Central memory CD8-positive, alpha-beta T cell (primary cell): ENCODE measurements around the gene TMEM176A.
A peak's percentile ranks its signal among the peaks of the same experiment; 100 is the strongest.

ENCODE experiments used
- ATAC-seq: fragments of 150-1000 bp; cut with Tn5 transposase; replicated peaks from 2 replicates; pipeline ENCODE4 v1.10.0; 2022; ENCODE audit warnings: mild to moderate bottlenecking, moderate FRiP score, moderate number of reproducible peaks; ENCODE audit not compliant: poor library complexity, severe bottlenecking; ENCODE audit errors: extremely low read depth
- DNase-seq, 2 donors: peaks; one replicate each; pipeline ENCODE4 v3.0.0; 2021; ENCODE audit warnings: low spot score in 2 of 2
- H3K27ac Mint-ChIP-seq: one replicate; pipeline ENCODE4 v1.8.0; 2022; ENCODE audit warnings: low read depth, mild to moderate bottlenecking, moderate library complexity, mixed read lengths
- H3K27me3 Mint-ChIP-seq: one replicate; pipeline ENCODE4 v1.8.0; 2022; ENCODE audit warnings: mixed read lengths
- H3K36me3 Mint-ChIP-seq: one replicate; pipeline ENCODE4 v1.8.0; 2022; ENCODE audit warnings: mild to moderate bottlenecking, moderate library complexity, mixed read lengths; ENCODE audit not compliant: insufficient read depth
- H3K4me1 Mint-ChIP-seq: one replicate; pipeline ENCODE4 v1.8.0; 2022; ENCODE audit warnings: mixed read lengths
- H3K4me3 Mint-ChIP-seq: one replicate; pipeline ENCODE4 v1.8.0; 2022; ENCODE audit warnings: mild to moderate bottlenecking, moderate library complexity, mixed read lengths
- H3K9me3 Mint-ChIP-seq: one replicate; pipeline ENCODE4 v1.8.0; 2022; ENCODE audit warnings: mixed read lengths

The TMEM176A gene

GRCh38 chr7:150778014-150778737, 22.4 kb upstream of the TMEM176A start:
- no peak for DNase-seq
- ATAC-seq = no peak
- H3K4me1 Mint-ChIP-seq = peaks cover 5% of the 10 kb centered on the region
- H3K27ac Mint-ChIP-seq = no peak overlapping the region
- H3K36me3 Mint-ChIP-seq = no peaks in the 10 kb centered on the region
- peaks cover 16% of the 10 kb centered on the region for H3K27me3 Mint-ChIP-seq
- H3K4me3 Mint-ChIP-seq = no peak overlapping the region
- H3K9me3 Mint-ChIP-seq = no peaks in the 10 kb centered on the region

DNA sequence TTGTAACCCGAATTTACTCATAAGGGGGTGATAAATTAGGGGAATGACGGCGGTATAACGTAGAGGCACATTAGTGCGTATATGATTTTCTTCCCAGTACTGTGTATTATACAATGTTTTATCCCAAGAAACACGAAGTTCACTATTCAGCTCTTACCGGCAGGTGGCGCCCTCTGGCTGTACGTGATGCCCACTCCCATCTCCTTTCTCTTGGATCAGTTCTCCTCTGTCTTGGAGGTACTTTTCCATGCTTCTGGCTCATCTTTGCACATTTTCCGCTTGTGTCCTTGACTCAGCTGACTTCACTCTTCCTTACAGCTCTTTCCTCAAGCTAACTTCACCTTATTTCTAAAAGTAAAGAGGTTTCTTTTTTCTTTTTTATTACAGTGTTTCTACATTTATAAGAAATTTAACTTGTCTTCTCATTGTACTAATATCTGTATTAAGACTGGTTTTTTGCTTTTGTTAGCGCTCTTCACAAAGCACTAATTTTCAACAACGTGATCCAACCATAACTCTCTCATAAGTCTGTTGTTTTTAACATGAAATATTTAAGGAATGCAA, 21.7 kb upstream of the TMEM176A start:
- peak; percentile 49 for ATAC-seq
- Mint-ChIP-seq H3K27me3 (peaks cover 16% of the 10 kb centered on the region), H3K27ac (no peak overlapping the region), H3K36me3 (no peaks in the 10 kb centered on the region), H3K4me1 (peaks cover 5% of the 10 kb centered on the region), H3K4me3 (no peak overlapping the region), H3K9me3 (no peaks in the 10 kb centered on the region)
- DNase-seq = peak; percentile 54 to 62

GRCh38 chr7:150780292-150780691, 20.3 kb upstream of the TMEM176A start:
- H3K27ac Mint-ChIP-seq = no peak overlapping the region
- no peak for DNase-seq
- peaks cover 28% of the 10 kb centered on the region for H3K27me3 Mint-ChIP-seq
- H3K4me1 Mint-ChIP-seq = peaks cover 5% of the 10 kb centered on the region
- no peak for ATAC-seq
- no peaks in the 10 kb centered on the region for H3K9me3 Mint-ChIP-seq
- H3K36me3 Mint-ChIP-seq = no peaks in the 10 kb centered on the region
- no peak overlapping the region for H3K4me3 Mint-ChIP-seq

GRCh38 chr7:150781103-150781502, 19.5 kb upstream of the TMEM176A start:
- no peaks in the 10 kb centered on the region for H3K9me3 Mint-ChIP-seq
- no peak overlapping the region for H3K4me3 Mint-ChIP-seq
- no peaks in the 10 kb centered on the region for H3K36me3 Mint-ChIP-seq
- peaks cover 37% of the 10 kb centered on the region for H3K27me3 Mint-ChIP-seq
- H3K27ac Mint-ChIP-seq = no peak overlapping the region
- DNase-seq = no peak
- peaks cover 5% of the 10 kb centered on the region for H3K4me1 Mint-ChIP-seq
- ATAC-seq = no peak

- H3K4me3 Mint-ChIP-seq = no peak overlapping the region
- peaks cover 38% of the 10 kb centered on the region for H3K27me3 Mint-ChIP-seq
- no peak overlapping the region for H3K27ac Mint-ChIP-seq
- ATAC-seq (no peak), DNase-seq (no peak)
- no peaks in the 10 kb centered on the region for H3K36me3 Mint-ChIP-seq
- peaks cover 5% of the 10 kb centered on the region for H3K4me1 Mint-ChIP-seq
- H3K9me3 Mint-ChIP-seq = no peaks in the 10 kb centered on the region
Measured at GRCh38 chr7:150781961-150782360, 18.6 kb upstream of the TMEM176A start.

DNA sequence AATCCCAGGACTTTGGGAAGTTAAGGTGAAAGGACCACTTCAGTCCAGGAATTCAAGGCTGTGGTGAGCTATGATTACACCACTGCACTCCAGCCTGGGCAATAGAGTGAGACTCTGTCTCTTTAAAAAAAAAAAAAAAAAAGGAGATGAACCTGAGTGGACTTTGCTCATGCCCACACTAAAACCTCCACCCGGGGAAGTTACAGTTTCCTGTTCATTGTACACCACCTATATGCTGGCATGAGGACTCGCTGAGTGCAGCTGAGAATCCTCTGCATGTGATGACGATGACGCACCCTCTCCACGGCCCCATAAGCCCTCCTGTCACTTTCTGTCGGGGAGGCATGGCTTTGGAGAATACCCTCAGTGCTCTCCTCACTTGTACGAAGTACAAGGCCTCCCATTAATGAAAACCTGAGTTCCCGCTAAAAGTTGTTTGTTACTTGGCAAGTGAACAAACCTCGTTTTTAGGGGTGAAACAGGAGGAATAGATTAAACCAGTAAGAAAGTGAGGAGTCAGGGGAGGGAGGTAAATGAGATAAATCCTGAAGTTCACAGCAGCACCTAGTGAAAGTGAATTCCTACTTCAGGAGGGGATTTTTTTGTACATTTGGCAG, 16.3 kb upstream of the TMEM176A start:
- H3K4me3 Mint-ChIP-seq = no peak overlapping the region
- H3K9me3 Mint-ChIP-seq = no peaks in the 10 kb centered on the region
- no peaks in the 10 kb centered on the region for H3K36me3 Mint-ChIP-seq
- DNase-seq (no peak), ATAC-seq (no peak)
- peaks cover 56% of the 10 kb centered on the region for H3K27me3 Mint-ChIP-seq
- no peaks in the 10 kb centered on the region for H3K4me1 Mint-ChIP-seq
- H3K27ac Mint-ChIP-seq = no peak overlapping the region

GRCh38 chr7:150784954-150785353, 15.6 kb upstream of the TMEM176A start:
- Mint-ChIP-seq H3K9me3 (no peaks in the 10 kb centered on the region), H3K27me3 (peaks cover 56% of the 10 kb centered on the region), H3K27ac (no peak overlapping the region), H3K4me3 (no peak overlapping the region), H3K4me1 (no peaks in the 10 kb centered on the region), H3K36me3 (no peaks in the 10 kb centered on the region)
- ATAC-seq (no peak), DNase-seq (no peak)

DNA sequence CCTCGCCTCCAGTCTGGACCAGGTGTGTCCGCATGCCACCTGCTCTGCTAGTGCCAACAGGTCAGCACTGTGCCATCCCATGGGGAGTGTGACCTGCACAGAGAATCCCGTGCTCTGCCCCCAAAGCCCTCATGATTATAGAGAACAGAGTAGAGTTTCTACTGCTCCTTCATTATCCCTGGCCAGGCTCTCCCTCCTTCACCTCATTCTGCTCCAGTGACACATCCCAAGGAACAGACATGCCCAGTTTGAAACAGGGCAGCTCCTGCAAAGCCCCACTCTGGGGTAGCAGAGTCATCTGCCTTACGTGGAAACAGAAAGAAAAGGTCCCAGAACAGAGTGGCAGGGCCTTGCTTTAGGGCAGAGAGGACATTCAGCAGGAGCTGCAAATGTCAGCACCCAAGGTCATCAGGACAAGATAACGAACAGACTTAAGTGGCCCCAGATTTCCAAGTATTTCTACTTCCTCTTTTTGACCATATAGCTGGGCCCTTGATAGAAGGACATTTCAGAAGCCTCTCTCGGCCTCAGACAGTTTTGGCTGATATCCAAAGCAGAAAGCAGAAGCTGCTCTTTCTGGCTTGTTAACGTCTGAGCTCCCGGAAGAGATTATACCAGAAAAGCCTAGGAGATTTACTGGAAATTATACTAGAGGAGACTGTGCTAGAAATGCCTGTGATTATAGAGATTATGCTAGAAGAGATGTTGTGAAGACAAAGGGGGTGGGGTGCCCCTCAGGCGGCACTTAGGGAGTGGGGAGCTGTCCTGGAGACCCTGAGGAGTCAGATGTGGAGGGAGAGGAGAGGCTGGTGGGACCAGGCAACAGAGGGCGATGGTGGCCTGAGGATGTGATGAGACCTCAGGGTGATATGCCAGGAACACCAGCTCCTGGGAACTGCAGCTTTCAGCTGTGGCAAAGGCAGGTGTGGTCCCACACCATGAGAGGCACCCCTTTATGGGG, 13.0 kb upstream of the TMEM176A start:
- Mint-ChIP-seq H3K27me3 (peaks cover 51% of the 10 kb centered on the region), H3K4me3 (no peak overlapping the region), H3K36me3 (no peaks in the 10 kb centered on the region), H3K9me3 (no peaks in the 10 kb centered on the region), H3K27ac (no peak overlapping the region), H3K4me1 (no peaks in the 10 kb centered on the region)
- ATAC-seq (no peak), DNase-seq (no peak)

DNA sequence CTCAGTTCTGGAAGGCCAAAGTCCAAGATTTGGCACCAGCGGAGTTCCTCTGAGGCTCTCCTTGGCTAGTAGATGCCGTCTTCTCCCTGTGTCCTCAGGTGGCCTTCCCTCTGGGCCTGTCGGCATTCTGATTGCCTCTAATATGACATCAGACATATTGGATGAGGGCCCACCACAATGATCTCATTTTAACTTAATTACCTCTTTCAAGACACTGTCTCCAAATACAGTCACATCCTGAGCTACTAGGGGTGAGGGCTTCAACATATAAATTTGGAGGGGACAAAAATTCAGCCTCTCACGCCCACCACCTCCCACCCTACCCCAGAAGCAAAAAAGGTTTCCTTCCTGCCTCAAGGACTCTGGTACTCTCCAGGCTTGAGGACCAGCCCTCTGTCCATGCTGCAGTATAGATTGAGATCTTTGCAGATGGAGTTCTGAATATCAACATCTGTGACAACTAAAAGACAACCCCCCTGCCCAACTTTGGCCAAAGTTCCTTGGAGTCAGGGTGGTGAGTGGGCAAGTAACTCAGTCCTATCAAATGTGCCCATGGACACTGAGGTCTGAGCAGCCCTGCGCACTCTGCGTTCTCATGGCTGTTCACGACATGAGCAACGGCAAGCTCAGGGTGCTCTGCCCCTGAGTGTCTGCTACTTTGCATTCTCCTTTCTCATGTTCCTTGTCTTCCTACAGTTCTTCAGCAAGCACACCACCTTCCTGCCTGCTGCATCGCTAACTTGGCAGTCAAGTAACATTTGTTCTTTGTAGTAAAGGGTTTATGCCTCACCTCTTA, 11.9 kb upstream of the TMEM176A start:
- Mint-ChIP-seq H3K4me1 (no peaks in the 10 kb centered on the region), H3K27ac (no peak overlapping the region), H3K4me3 (no peak overlapping the region), H3K27me3 (peaks cover 51% of the 10 kb centered on the region), H3K9me3 (no peaks in the 10 kb centered on the region), H3K36me3 (no peaks in the 10 kb centered on the region)
- DNase-seq (no peak), ATAC-seq (no peak)

- Mint-ChIP-seq H3K27ac (no peak overlapping the region), H3K4me1 (no peaks in the 10 kb centered on the region), H3K9me3 (no peaks in the 10 kb centered on the region), H3K27me3 (peaks cover 36% of the 10 kb centered on the region), H3K36me3 (no peaks in the 10 kb centered on the region), H3K4me3 (no peak overlapping the region)
- DNase-seq (no peak), ATAC-seq (no peak)
Measured at GRCh38 chr7:150790416-150791075, 10.0 kb upstream of the TMEM176A start.

DNA sequence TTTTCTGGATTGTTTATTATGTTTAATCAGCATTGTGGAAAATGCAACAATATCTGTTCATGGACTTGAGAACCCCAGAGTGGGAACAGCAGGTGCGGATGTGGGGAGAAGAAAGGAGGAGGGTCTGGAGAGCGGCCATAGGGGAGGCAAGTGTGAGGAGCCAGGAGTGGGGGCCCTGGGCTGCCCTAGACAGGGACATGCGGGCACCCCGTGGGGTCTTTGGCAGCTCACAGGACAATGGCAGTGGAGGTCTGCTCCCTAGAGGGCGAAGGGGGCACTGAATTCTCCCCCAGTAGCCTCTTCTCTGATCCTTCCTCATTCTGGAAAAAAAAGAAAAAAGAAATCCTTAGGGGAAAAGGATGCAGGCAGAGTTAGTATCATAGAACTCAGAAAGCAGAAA, 9.3 kb upstream of the TMEM176A start:
- H3K4me1 Mint-ChIP-seq = no peaks in the 10 kb centered on the region
- no peak overlapping the region for H3K27ac Mint-ChIP-seq
- ATAC-seq = no peak
- no peaks in the 10 kb centered on the region for H3K36me3 Mint-ChIP-seq
- H3K4me3 Mint-ChIP-seq = no peak overlapping the region
- H3K9me3 Mint-ChIP-seq = no peaks in the 10 kb centered on the region
- no peak for DNase-seq
- peaks cover 29% of the 10 kb centered on the region for H3K27me3 Mint-ChIP-seq
